ENCODE data around the gene ADSS1. TPM values are rescaled to one million over a fixed set of nuclear protein-coding genes. Genes with fewer than 3 reads are reported as not detected.

Gene ADSS1
- total RNA-seq, 1 donor from 2014 or later = 20.2 TPM

DNA sequence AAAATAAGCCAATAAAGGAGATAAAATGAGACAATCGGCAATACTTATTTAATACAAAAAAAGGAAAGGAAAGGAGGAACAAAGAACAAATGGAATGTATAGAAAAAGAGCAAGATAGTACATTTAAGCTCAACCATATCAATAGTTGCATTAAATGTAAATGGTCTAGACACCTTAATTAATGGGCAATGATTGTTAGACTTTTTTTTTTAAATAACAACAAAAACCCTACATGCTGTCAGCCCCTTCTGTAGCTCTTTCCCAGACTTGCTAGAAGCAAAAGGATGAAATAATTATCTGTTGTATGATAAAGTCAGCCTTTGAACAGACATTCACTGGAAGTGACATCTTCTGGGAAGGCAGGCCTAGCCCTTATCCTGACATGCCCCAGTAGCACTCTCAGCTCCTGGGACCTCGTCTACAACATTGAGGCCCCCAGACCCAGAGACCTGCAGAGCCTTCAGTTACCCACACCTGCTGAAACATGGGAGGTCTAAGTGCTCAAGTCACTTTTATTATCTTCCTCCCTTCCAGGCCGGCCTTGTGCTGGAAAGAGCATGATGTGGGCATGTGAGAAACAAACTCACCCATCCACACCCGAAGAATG is 42.3 kb downstream of the ADSS1 start:
- no peak for DNase-seq (ENCODE audit: low read depth)

GRCh38 chr14:104766863-104767633 is 43.0 kb downstream of the ADSS1 start:
- no peak for DNase-seq (ENCODE audit: low read depth)

GRCh38 chr14:104767634-104767918 is 43.5 kb downstream of the ADSS1 start:
- DNase-seq (ENCODE audit: low read depth) = no peak

DNA sequence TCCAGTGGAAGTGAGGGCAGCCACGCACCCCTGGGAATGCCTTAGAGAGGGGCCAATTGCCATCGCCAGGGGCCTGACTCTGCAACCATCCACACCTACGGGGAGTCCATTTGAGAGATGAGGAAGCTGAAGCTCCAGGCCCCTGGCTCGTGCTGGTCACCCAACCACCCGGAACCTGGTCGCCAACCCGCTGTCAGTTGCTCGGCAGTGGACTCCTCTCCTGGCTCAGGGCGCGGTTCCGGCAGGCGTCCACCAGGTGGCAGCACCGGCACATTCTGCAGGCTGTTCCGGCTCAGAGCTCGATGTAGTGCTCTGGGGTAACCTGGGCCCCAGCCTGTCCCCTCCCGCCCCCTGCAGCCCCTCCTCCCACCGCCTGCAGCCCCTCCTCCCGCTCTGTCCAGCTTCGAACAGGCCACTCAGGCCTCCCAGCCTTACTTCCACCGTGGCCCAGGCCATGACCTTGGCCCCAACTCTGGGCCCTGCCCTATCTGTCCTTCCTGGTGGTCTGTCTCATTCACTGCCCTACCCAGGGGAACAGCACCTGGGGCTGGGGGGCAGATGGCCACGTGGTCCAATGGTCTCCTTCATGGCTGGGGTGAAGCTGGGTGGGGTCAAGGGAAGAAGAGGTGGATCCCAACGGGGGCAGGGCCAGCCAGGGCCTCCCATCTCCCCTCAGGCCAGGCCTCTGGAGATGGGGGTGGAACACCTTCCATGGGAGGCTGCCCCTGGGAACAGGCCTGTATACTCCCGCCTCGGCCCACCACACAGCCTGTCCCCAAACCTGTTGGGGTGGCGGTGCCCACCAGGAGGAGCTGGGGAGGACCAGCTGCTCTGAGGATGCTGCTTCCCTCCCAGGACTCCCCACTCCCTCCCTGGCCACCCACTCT is 44.7 kb downstream of the ADSS1 start:
- DNase-seq (ENCODE audit: low read depth) = peak; percentile 82

GRCh38 chr14:104769324-104770071 is 45.5 kb downstream of the ADSS1 start:
- DNase-seq (ENCODE audit: low read depth) = no peak

GRCh38 chr14:104770072-104770579 is 46.1 kb downstream of the ADSS1 start:
- no peak for DNase-seq (ENCODE audit: low read depth)

GRCh38 chr14:104770851-104771272 is 46.8 kb downstream of the ADSS1 start:
- peak; percentile 28 for DNase-seq (ENCODE audit: low read depth)

- no peak for DNase-seq (ENCODE audit: low read depth)
These were observed 47.3 kb downstream of the ADSS1 start for GRCh38 chr14:104771374-104771773.

DNA sequence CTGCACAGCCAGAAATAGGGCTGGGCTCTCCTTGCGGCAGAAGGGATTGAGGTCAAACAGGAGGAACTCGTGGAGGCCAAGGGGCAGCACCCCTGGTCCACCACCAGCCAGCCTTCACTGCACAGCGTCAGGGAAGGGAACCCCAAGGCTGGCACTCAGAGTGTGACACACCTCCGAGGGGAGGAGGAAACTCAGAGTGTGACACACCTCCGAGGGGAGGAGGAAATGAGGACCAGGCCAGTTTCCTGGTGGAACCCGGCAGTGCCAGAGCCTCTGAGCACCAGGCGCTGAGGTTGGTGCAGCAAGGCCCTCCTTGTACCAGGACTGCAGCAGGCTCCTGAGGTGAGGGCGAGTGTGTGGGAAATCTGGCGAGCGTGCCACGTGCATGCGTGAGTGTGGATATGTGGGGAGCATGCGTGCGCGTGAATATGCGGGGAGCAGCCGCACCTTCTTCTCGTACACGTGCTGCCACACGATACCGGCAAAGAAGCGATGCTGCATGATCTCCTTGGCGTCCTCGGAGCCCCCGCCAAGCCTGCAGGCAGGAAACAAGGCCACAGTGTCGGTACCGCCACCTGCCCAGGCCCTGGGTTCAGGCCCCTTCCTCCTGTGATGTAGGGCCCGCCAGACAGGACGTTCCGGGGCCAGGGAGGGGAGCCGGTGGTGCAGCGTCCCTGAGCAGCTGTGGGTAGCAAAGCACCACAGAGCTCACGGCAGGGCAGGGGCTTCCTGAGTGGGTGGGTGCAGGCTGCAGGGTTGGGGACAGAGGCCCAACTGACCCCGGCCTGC is 48.1 kb downstream of the ADSS1 start:
- DNase-seq (ENCODE audit: low read depth) = no peak

GRCh38 chr14:104772707-104773504 is 48.9 kb downstream of the ADSS1 start:
- no peak for DNase-seq (ENCODE audit: low read depth)

GRCh38 chr14:104773505-104774452 is 49.8 kb downstream of the ADSS1 start:
- peak; percentile 51 for DNase-seq (ENCODE audit: low read depth)

DNA sequence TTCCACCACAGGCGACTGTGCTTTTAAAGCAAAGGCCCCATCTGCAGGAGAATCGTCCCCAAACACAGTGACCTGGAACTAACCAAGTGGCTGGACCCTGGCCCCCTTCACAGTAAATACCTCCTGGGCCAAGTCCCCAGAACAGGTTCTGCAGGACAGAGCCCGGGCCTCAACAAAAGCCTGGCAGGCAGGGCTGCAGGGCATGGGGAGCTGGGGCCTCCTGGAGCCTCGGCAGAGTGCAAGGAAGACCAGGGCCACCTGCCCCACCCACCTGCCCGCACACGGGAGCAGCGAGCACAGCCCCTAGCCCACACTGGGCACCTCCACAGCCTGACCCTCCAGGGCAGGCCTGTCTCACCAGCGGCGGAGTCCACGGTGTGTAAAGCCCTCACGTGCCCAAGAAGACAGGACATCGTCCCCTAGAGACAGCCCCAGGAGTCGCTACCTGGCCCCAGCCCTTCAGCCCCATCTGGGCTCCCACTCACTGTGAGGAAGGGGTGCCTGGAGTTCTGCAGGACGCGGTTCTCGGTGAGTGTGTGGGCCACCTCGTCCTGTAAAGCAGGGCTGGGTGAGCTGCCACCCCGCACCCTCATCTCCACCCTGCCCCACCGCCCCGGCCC is 50.5 kb downstream of the ADSS1 start:
- no peak for DNase-seq (ENCODE audit: low read depth)

- no peak for DNase-seq (ENCODE audit: low read depth)
These were observed 51.1 kb downstream of the ADSS1 start for GRCh38 chr14:104775073-104775489.

DNA sequence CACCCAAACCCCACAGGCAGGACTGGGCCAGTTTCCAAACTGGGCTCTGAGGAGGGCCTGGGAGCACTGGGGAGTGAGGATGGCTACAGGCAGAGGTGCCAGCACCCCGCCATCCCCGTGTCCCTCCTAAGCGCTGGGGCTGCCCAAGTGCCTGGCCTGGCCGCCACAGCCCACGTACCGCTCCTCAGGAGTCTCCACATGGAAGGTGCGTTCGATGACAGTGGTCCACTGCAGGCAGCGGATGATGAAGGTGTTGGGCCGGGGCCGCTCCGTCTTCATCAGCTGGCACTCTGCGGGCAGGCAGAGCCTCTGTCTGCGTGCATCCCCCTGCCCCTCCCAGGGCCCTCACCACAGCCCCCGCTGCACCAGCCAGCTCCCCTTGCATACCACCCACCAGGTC is 52.5 kb downstream of the ADSS1 start:
- no peak for DNase-seq (ENCODE audit: low read depth)

GRCh38 chr14:104776961-104777807 is 53.2 kb downstream of the ADSS1 start:
- DNase-seq (ENCODE audit: low read depth) = no peak

- DNase-seq (ENCODE audit: low read depth) = no peak
These were observed 53.8 kb downstream of the ADSS1 start for GRCh38 chr14:104777808-104778249.

Data from myocyte (in vitro differentiated cells).